GM12878 (cell line): ENCODE measurements around the gene RRAGA. TPM values are rescaled to one million over a fixed set of nuclear protein-coding genes. Genes with fewer than 3 reads are reported as not detected.
A peak's percentile ranks its signal among the peaks of the same experiment; 100 is the strongest.

ENCODE experiments used
- ATAC-seq: fragments of 200-7000 bp; cut with Tn5 transposase; 3 replicates; pipeline ENCODE4 v1.9.1; 2020; ENCODE audit warnings: mild to moderate bottlenecking, moderate library complexity
- Bru-seq: library from RNA; stranded (reverse); fragments of 400-500 nt; gene quantifications from one replicate; lab custom pipeline; 2021; lab: Mats Ljungman, UMichigan
- BruChase-seq, 2 experiments: library from RNA; stranded (reverse); fragments of 400-500 nt; gene quantifications; one replicate each; lab custom pipeline; 2021; lab: Mats Ljungman, UMichigan
- BruUV-seq: library from RNA; stranded (reverse); fragments of 400-500 nt; replicated peaks from 2 replicates; lab custom pipeline; 2021; lab: Mats Ljungman, UMichigan
- CTCF ChIA-PET: fragments of 300-600 bp; sonication (Branson Sonifier 250); formaldehyde crosslinking; extraction: SDS; loops from one replicate; lab custom pipeline; 2021; ENCODE audit warnings: inconsistent platforms; lab: Yijun Ruan, JAX
- POLR2A ChIA-PET: fragments of 350-600 bp; formaldehyde crosslinking; extraction: SDS; loops from one replicate; lab custom pipeline; 2021; ENCODE audit warnings: inconsistent platforms; lab: Charles Lee
- RAD21 ChIA-PET: fragments of 300-600 bp; sonication (Branson Sonifier 250); formaldehyde crosslinking; loops from one replicate; lab custom pipeline; 2023; ENCODE audit warnings: antibody characterized with exemption; ENCODE audit not compliant: unreplicated experiment; lab: Charles Lee
- SMC1A ChIA-PET: fragments of 300-600 bp; sonication (Branson Sonifier 250); formaldehyde crosslinking; loops from one replicate; lab custom pipeline; 2023; ENCODE audit not compliant: unreplicated experiment, uncharacterized antibody; lab: Charles Lee
- DNase-seq: peaks from one replicate; pipeline ENCODE4 v3.0.0-alpha.2; 2011; ENCODE audit warnings: low read depth, low spot score
- FAIRE-seq: peaks from 3 replicates; lab custom pipeline; 2011; peaks lifted over from hg19 to GRCh38; lab: Jason Lieb, UNC
- H2AFZ ChIP-seq: 2 replicates; pipeline ENCODE4 v1.6.0; 2011; ENCODE audit warnings: low read depth, low read length, control low read depth; ENCODE audit not compliant: control insufficient read depth
- H3K27ac ChIP-seq: 2 replicates; pipeline ENCODE4 v1.5.1; 2011; ENCODE audit warnings: control low read depth; ENCODE audit not compliant: control insufficient read depth, insufficient read depth
- H3K27me3 ChIP-seq, 2 experiments: replicated peaks in 1 of 2; 2 replicates each; pipeline versions ENCODE4 v1.6.0 to v1.6.1; 2011; ENCODE audit warnings: low read length in 1 of 2; ENCODE audit not compliant: control insufficient read depth in 2 of 2, insufficient read depth in 2 of 2
- H3K36me3 ChIP-seq, 2 experiments: 2 replicates each; pipeline ENCODE4 v1.5.1; 2011; ENCODE audit warnings: low read length in 1 of 2; ENCODE audit not compliant: control insufficient read depth in 2 of 2, insufficient read depth in 2 of 2
- H3K4me1 ChIP-seq: 2 replicates; pipeline ENCODE4 v1.6.1; 2011; ENCODE audit warnings: mild to moderate bottlenecking, low read length, moderate library complexity, mixed read lengths; ENCODE audit not compliant: control insufficient read depth, insufficient read depth
- H3K4me2 ChIP-seq: 2 replicates; pipeline ENCODE4 v1.6.0; 2011; ENCODE audit warnings: control low read depth; ENCODE audit not compliant: control insufficient read depth, insufficient read depth
- H3K4me3 ChIP-seq: fragments of 200-600 bp; sonication (generic); 2 replicates; pipeline ENCODE4 v1.5.1; 2016
- H3K79me2 ChIP-seq: 2 replicates; pipeline ENCODE4 v1.6.0; 2011; ENCODE audit warnings: low read length; ENCODE audit not compliant: control insufficient read depth, insufficient read depth
- H3K9ac ChIP-seq: 2 replicates; pipeline ENCODE4 v1.8.0; 2011; ENCODE audit warnings: low read length, control low read depth, mixed read lengths; ENCODE audit not compliant: control insufficient read depth, insufficient read depth
- H3K9me3 ChIP-seq: replicated peaks from 3 replicates; pipeline ENCODE4 v1.5.1; 2011; ENCODE audit warnings: mild to moderate bottlenecking, low read length; ENCODE audit not compliant: control insufficient read depth, insufficient read depth
- H4K20me1 ChIP-seq: 2 replicates; pipeline ENCODE4 v1.6.0; 2011; ENCODE audit not compliant: control insufficient read depth, insufficient read depth
- ATF2 ChIP-seq: IDR thresholded peaks from 2 replicates; pipeline ENCODE4 v1.6.1; 2012; ENCODE audit warnings: low read length, inconsistent platforms
- FOXK2 ChIP-seq: fragments of 450-650 bp; IDR thresholded peaks from 2 replicates; pipeline ENCODE4 v1.6.1; 2017; ENCODE audit warnings: mild to moderate bottlenecking, moderate library complexity
- FOXM1 ChIP-seq: IDR thresholded peaks from 2 replicates; pipeline ENCODE4 v1.6.1; 2012; ENCODE audit warnings: low read depth, mild to moderate bottlenecking, inconsistent platforms, low read length, moderate library complexity
- HDAC6 ChIP-seq: fragments of 200-600 bp; sonication (generic); IDR thresholded peaks from one replicate; pipeline ENCODE4 v1.8.0; 2017; ENCODE audit warnings: antibody characterized with exemption; ENCODE audit not compliant: unreplicated experiment
- MEF2B ChIP-seq: fragments of 450-650 bp; IDR thresholded peaks from 2 replicates; pipeline ENCODE4 v1.6.1; 2018; ENCODE audit warnings: mild to moderate bottlenecking, moderate library complexity; ENCODE audit not compliant: partially characterized antibody, poor library complexity, severe bottlenecking
- MXI1 ChIP-seq: fragments of 150-350 bp; IDR thresholded peaks from 2 replicates; pipeline ENCODE4 v1.6.1; 2011; ENCODE audit warnings: low read depth, mild to moderate bottlenecking, inconsistent platforms, low read length, improper control_type of control experiment
- NBN ChIP-seq: fragments of 450-650 bp; IDR thresholded peaks from 2 replicates; pipeline ENCODE4 v1.6.1; 2016
- POLR2AphosphoS2 ChIP-seq: IDR thresholded peaks from 2 replicates; pipeline ENCODE4 v1.6.1; 2011; ENCODE audit warnings: low read depth, mild to moderate bottlenecking, low read length, improper control_type of control experiment, moderate library complexity
- RCOR1 ChIP-seq: conservative IDR thresholded peaks from 2 replicates; pipeline ENCODE4 v1.6.1; 2012; ENCODE audit warnings: low read depth, low read length, improper control_type of control experiment
- SREBF1 ChIP-seq: IDR thresholded peaks from 2 replicates; pipeline ENCODE4 v1.6.1; 2012; ENCODE audit warnings: mild to moderate bottlenecking, low read length
- SREBF2 ChIP-seq: IDR thresholded peaks from 2 replicates; pipeline ENCODE4 v1.6.1; 2012; ENCODE audit warnings: mild to moderate bottlenecking, low read length
- SUZ12 ChIP-seq: fragments of 200-600 bp; sonication (generic); IDR thresholded peaks from one replicate; pipeline ENCODE4 v1.6.1; 2018; ENCODE audit warnings: antibody characterized with exemption, mild to moderate bottlenecking; ENCODE audit not compliant: unreplicated experiment
- WGBS: methylation state at CpG from one replicate; pipeline ENCODE4 v1.1.6; 2016; ENCODE audit warnings: low lambda C conversion rate; ENCODE audit not compliant: insufficient replicate concordance, insufficient coverage; ENCODE audit errors: missing lambda C conversion rate; 5-methylcytosine and 5-hydroxymethylcytosine counted together
- in situ Hi-C: fragments of 300-500 bp; cut with MboI; formaldehyde crosslinking; loops from 9 replicates; pipeline ENCODE4 v1.14.3; 2018; ENCODE audit warnings: mixed read lengths
- intact Hi-C: fragments of 100-400 bp; cut with micrococcal nuclease; formaldehyde crosslinking; loops from one replicate; pipeline ENCODE4 v1.14.2; 2022; ENCODE audit not compliant: unreplicated experiment
- long read RNA-seq, 2 experiments: library from polyadenylated mRNA; unstranded; transcript quantifications; one replicate each; pipeline ENCODE4 v2.0.0, GENCODE V29; 2019 to 2020
- polyA minus RNA-seq, 3 experiments: library from RNA; depleted of rRNA, polyadenylated mRNA; stranded (reverse); fragments of >200 nt; gene quantifications; 2 replicates each; pipeline ENCODE4 v1.2.3, GENCODE V29; 2011
- polyA plus RNA-seq, 11 experiments: library from polyadenylated mRNA; depleted of rRNA in 4 of 11; unstranded in 6 of 11; stranded (reverse) in 5 of 11; fragments of >200 nt; fragmentation: Nextera tagmentation in 4 of 11; fragmentation: Illumina TruSeq in 1 of 11; extraction: Ambion mirVana in 4 of 11; extraction: Trizol in 1 of 11; gene quantifications; 1 replicate in 1 of 11; 2 replicates in 10 of 11; pipeline versions ENCODE4 v1.2.1 to v1.2.3, GENCODE V29; 2011 to 2016; ENCODE audit warnings: inconsistent platforms in 2 of 11, missing spikeins in 2 of 11, low read depth in 1 of 11
- total RNA-seq, 4 experiments: library from RNA; depleted of rRNA in 3 of 4; stranded (reverse); fragments of >200 nt in 3 of 4; fragmentation: Illumina TruSeq in 1 of 4; extraction: Trizol in 1 of 4; gene quantifications; 2 replicates each; pipeline versions ENCODE4 v1.2.1 to v1.2.3, GENCODE V29; 2013 to 2021
- TF ChIP-seq, protein P1 (sequence below): fragments of 450-650 bp; IDR thresholded peaks from 2 replicates; pipeline ENCODE4 v1.6.1; 2017; ENCODE audit warnings: borderline replicate concordance

Gene RRAGA, protein sequence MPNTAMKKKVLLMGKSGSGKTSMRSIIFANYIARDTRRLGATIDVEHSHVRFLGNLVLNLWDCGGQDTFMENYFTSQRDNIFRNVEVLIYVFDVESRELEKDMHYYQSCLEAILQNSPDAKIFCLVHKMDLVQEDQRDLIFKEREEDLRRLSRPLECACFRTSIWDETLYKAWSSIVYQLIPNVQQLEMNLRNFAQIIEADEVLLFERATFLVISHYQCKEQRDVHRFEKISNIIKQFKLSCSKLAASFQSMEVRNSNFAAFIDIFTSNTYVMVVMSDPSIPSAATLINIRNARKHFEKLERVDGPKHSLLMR
- total RNA-seq (2013; cell fraction: nucleolus; rRNA removed): 14.9 and 16.6 TPM in 2 replicates
- total RNA-seq (2014; rRNA removed) (23.5 and 26.0 TPM in 2 replicates), total RNA-seq (2014; rRNA removed; fragmentation: Illumina TruSeq; extraction: Trizol) (22.8 and 23.2 TPM in 2 replicates), total RNA-seq (2021) (41.4 and 44.5 TPM in 2 replicates), polyA plus RNA-seq (2011; rRNA removed) (54.4 and 64.4 TPM in 2 replicates), polyA plus RNA-seq (2014; fragmentation: Illumina TruSeq; extraction: Trizol) (36.5 and 38.4 TPM in 2 replicates), polyA plus RNA-seq (2014; fragmentation: Nextera tagmentation; extraction: Ambion mirVana) (10 to 100 TPM; 10.1 to 19.3 TPM), polyA plus RNA-seq (2014; rRNA removed) (39.3 and 39.8 TPM in 2 replicates), polyA plus RNA-seq (2016; fragmentation: Nextera tagmentation; extraction: Ambion mirVana) (10 to 100 TPM; 74.2 to 74.6 TPM), polyA minus RNA-seq (2011; rRNA and poly(A)+ RNA removed) (47.8 and 51.2 TPM in 2 replicates), Bru-seq, nascent RNA (percentile 87 among the genes with signal in this experiment), BruChase-seq, experiment 1, labeled RNA remaining after a 6-hour chase (percentile 88 among the genes with signal in this experiment), BruChase-seq, experiment 2, labeled RNA remaining after a 2-hour chase (percentile 97 among the genes with signal in this experiment)
- polyA plus RNA-seq (2011; ENCODE audit: low read depth): 31.6 TPM
- 50.4 and 53.2 TPM in 2 replicates for polyA plus RNA-seq (2011; cell fraction: cytosol; rRNA removed)
- polyA plus RNA-seq (2011; cell fraction: nucleus; rRNA removed): 37.1 and 43.1 TPM in 2 replicates
- 30.7 and 37.2 TPM in 2 replicates for polyA plus RNA-seq (2012)
- 13.8 and 14.0 TPM in 2 replicates for polyA minus RNA-seq (2011; cell fraction: cytosol; rRNA and poly(A)+ RNA removed)
- polyA minus RNA-seq (2011; cell fraction: nucleus; rRNA and poly(A)+ RNA removed): 34.1 and 41.9 TPM in 2 replicates
- long read RNA-seq, experiment 1, transcript RRAGA-201 (1 exons, 1,589 nt): major isoform, 75 of 75 reads
- long read RNA-seq, experiment 1, partial matches to known transcripts: 0 of 75 reads
- long read RNA-seq, experiment 1, other reads (novel, unspliced or antisense): 0 of 75 reads
- long read RNA-seq, experiment 2, transcript RRAGA-201 (1 exons, 1,589 nt): major isoform, 140 of 140 reads
- long read RNA-seq, experiment 2, partial matches to known transcripts: 0 of 140 reads
- long read RNA-seq, experiment 2, other reads (novel, unspliced or antisense): 0 of 140 reads

DNA sequence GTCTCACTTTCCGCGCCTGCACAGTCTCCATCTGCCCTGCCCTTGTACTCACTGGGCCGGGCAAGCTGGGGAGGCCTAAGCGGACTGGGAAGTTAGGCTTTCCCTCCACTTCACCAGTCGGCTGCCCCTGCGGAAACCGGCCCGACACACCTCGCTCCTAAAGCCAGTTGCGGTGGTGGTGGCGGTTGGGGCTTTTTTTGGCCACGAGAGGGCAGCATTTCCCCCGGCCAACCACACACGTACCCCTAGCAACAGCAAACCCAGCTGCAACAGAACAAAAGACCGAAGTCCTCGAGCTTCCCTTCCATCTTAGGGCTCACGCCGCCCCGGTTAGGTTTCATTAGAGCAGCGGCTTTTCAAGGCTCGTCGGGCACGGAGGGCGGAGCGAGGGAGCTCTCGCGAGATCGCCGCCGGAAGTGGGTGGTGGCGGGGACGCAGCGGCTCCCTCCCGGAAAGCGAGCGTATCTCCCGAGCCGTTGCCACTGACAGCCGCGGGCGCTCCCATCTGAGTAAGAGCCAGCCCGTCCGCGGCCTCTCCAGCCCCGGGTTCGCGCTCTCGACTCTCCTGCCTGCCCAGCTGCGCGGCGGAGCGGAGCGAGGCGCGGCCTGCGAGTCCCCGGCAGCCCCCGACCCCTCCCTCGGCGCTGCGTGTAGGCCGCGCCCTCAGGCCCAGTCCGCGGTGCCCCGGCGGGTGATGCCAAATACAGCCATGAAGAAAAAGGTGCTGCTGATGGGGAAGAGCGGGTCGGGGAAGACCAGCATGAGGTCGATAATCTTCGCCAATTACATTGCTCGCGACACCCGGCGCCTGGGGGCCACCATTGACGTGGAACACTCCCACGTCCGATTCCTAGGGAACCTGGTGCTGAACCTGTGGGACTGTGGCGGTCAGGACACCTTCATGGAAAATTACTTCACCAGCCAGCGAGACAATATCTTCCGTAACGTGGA is at the start of gene RRAGA:
RRAGA (plus strand) TSS at position 462 of the 951 bp plus-strand sequence; CDS start at position 695, 233 bp downstream.
- H3K36me3 ChIP-seq: no peaks in the 10 kb centered on the region
- peaks cover 5% of the 10 kb centered on the region for H3K4me1 ChIP-seq
- CTCF ChIA-PET: interaction anchor here (0.6 to 3.5 kb wide), 28 partner anchors 8 to 416 kb away, joined by 3 to 40 read pairs (median 4); partner anchors contain the start of gene SAXO1
- RAD21 ChIA-PET: interaction anchor here (0.8 to 3.4 kb wide), 17 partner anchors 15 to 794 kb away, joined by 3 to 64 read pairs (median 5); partner anchors contain the start of gene RPS6
- POLR2A ChIA-PET: interaction anchor here (0.6 to 1.6 kb wide), 15 partner anchors 26 to 404 kb away, joined by 3 to 12 read pairs (median 3); partner anchors contain the start of gene RPS6
- WGBS: 1% methylated on average over 65 of the region's 82 CpGs
- DNase-seq (peak; percentile 90), ATAC-seq (peak; percentile 93), FAIRE-seq (peak; percentile 86)
- peak within 1 kb of the TSS; percentile 93 for H2AFZ ChIP-seq
- H3K27ac ChIP-seq: peak within 1 kb of the TSS; percentile 82
- H3K4me3 ChIP-seq: peak within 1 kb of the TSS; percentile 88
- SMC1A ChIA-PET: interaction anchor here (0.7 to 2.9 kb wide), 18 partner anchors 13 to 408 kb away, joined by 3 to 19 read pairs (median 4); no protein-coding TSS in a partner anchor
- H3K9ac ChIP-seq: peak within 1 kb of the TSS; percentile 79
- intact Hi-C loops (loop anchor here (1.0 to 5.0 kb wide), 6 partner anchors 53 to 408 kb away; partner anchors contain the start of genes DENND4C, HAUS6, PLIN2 and RPS6), in situ Hi-C loops (loop anchor here (5.0 to 25.0 kb wide), 2 partner anchors 408 to 1237 kb away; no protein-coding TSS in a partner anchor)
- H4K20me1 ChIP-seq: 0 out of 2 replicates have a peak, but pooled peaks cover 3% of the 10 kb centered on the region
- H3K9me3 ChIP-seq: no peaks in the 10 kb centered on the region
- H3K79me2 ChIP-seq: peaks cover 27% of the 10 kb centered on the region
- TSS peak; percentile 87 for BruUV-seq
- H3K4me2 ChIP-seq: peak within 1 kb of the TSS; percentile 75
- no peaks in the 10 kb centered on the region for H3K27me3 ChIP-seq
- TF ChIP-seq SUZ12 (no peak), NBN (peak; percentile 88), MEF2B (peak; percentile 61), RCOR1 (peak; percentile 98), SREBF1 (no peak), FOXM1 (0 out of 2 replicates have a peak, but pooled peaks have one; percentile 73), MXI1 (peak; percentile 90), ATF2 (peak; percentile 62; the same call in 1 of the 2 replicates), SREBF2 (no peak), HDAC6 (no peak), POLR2AphosphoS2 (peak; percentile 86), FOXK2 (no peak)
- TF ChIP-seq, protein P1, sequence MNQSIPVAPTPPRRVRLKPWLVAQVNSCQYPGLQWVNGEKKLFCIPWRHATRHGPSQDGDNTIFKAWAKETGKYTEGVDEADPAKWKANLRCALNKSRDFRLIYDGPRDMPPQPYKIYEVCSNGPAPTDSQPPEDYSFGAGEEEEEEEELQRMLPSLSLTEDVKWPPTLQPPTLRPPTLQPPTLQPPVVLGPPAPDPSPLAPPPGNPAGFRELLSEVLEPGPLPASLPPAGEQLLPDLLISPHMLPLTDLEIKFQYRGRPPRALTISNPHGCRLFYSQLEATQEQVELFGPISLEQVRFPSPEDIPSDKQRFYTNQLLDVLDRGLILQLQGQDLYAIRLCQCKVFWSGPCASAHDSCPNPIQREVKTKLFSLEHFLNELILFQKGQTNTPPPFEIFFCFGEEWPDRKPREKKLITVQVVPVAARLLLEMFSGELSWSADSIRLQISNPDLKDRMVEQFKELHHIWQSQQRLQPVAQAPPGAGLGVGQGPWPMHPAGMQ: peak; percentile 82
